Mucosa of stomach (tissue), 1 donor: ENCODE data around the gene TSPAN4.

Experiments
- H3K27me3 ChIP-seq: one replicate; pipeline ENCODE4 v1.7.0; 2013; ENCODE audit warnings: mild to moderate bottlenecking, low read length; ENCODE audit not compliant: control insufficient read depth, insufficient read depth
- H3K36me3 ChIP-seq: one replicate; pipeline ENCODE4 v1.7.0; 2013; ENCODE audit warnings: low read length; ENCODE audit not compliant: control insufficient read depth, insufficient read depth
- H3K4me1 ChIP-seq: one replicate; pipeline ENCODE4 v1.7.0; 2013; ENCODE audit warnings: mild to moderate bottlenecking, low read length; ENCODE audit not compliant: control insufficient read depth, insufficient read depth
- H3K4me3 ChIP-seq: one replicate; pipeline ENCODE4 v1.7.0; 2013; ENCODE audit warnings: low read length
- H3K9ac ChIP-seq: one replicate; pipeline ENCODE4 v1.7.0; 2013; ENCODE audit warnings: mild to moderate bottlenecking, low read length, moderate library complexity
- H3K9me3 ChIP-seq: one replicate; pipeline ENCODE4 v1.7.0; 2013; ENCODE audit warnings: mild to moderate bottlenecking, low read length, moderate library complexity; ENCODE audit not compliant: control insufficient read depth
- donor health status: Pancreatic carcinoma.

The TSPAN4 gene

DNA sequence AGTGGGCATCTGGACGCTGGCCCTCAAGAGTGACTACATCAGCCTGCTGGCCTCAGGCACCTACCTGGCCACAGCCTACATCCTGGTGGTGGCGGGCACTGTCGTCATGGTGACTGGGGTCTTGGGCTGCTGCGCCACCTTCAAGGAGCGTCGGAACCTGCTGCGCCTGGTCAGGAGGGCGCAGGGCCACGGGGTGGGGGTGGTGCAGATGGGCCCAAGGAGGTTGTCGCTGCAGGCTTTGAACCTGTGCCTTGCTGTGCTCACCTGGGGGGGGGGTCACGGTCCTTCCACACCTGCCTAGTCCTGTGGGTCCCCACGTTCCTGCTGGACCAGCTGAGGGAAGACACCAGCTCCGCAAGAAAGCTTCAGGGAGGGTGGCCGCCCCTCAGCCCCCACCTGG lies 6.4 kb upstream of the TSPAN4 start:
- Histone ChIP-seq H3K36me3 (peaks cover 34% of the 10 kb centered on the region), H3K9ac (no peak overlapping the region), H3K9me3 (no peaks in the 10 kb centered on the region), H3K4me1 (peaks cover 66% of the 10 kb centered on the region), H3K4me3 (no peak overlapping the region), H3K27me3 (peaks cover under 1% of the 10 kb centered on the region)

DNA sequence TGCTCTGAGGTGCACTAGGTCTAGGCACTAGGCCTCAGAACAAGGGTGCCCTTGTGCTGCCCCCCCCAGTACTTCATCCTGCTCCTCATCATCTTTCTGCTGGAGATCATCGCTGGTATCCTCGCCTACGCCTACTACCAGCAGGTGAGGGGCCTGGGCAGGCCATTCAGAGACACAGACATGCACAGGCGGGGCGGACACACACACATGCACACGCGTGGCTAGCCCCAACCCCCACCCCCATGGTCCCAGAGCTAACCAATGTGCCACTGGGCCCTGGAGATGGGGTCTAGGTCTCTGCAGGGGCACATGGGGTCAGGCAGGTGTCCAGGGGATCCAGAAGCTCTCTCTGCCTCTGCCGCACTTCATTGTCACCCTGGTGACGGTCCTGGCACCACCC lies 6.0 kb upstream of the TSPAN4 start:
- Histone ChIP-seq H3K4me1 (peaks cover 64% of the 10 kb centered on the region), H3K9me3 (no peaks in the 10 kb centered on the region), H3K9ac (no peak overlapping the region), H3K36me3 (peaks cover 34% of the 10 kb centered on the region), H3K4me3 (no peak overlapping the region), H3K27me3 (no peaks in the 10 kb centered on the region)

DNA sequence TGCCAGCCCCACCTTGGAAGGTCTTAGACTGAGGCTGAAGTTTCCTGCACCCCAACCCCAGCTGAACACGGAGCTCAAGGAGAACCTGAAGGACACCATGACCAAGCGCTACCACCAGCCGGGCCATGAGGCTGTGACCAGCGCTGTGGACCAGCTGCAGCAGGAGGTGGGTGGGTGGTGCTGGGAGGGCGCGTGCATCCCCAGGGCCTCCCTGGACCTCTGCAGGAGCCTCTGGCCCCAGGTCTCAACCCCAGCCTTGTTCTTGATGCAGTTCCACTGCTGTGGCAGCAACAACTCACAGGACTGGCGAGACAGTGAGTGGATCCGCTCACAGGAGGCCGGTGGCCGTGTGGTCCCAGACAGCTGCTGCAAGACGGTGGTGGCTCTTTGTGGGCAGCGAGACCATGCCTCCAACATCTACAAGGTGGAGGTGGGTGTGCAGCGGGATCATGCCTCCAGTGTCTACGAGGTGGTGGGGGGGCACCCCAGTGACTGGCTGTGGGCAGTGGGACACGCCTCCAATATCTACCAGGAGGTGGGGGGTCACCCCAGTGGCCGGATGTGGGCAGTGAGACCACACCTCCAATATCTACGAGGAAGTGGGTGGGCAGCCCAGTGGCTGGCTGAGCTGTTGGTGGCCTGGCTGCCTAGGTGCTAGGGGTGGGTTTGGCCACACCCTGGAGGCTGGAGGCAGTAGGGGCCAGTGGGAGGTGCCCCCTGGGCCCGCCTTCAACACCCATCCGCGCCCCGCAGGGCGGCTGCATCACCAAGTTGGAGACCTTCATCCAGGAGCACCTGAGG lies 5.3 kb upstream of the TSPAN4 start:
- Histone ChIP-seq H3K27me3 (no peaks in the 10 kb centered on the region), H3K9me3 (no peaks in the 10 kb centered on the region), H3K9ac (peak overlapping the region; percentile 28), H3K36me3 (peaks cover 34% of the 10 kb centered on the region), H3K4me1 (peaks cover 57% of the 10 kb centered on the region), H3K4me3 (no peak overlapping the region)

DNA sequence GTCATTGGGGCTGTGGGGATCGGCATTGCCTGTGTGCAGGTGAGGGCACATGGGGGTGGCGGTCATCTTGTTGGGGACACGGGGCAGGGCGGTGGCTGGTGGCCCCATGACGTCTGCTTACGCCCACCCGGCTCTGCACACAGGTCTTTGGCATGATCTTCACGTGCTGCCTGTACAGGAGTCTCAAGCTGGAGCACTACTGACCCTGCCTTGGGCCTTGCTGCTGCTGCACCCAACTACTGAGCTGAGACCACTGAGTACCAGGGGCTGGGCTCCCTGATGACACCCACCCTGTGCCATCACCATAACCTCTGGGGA lies 4.7 kb upstream of the TSPAN4 start:
- H3K36me3 ChIP-seq = peaks cover 34% of the 10 kb centered on the region
- no peaks in the 10 kb centered on the region for H3K27me3 ChIP-seq
- peaks cover 57% of the 10 kb centered on the region for H3K4me1 ChIP-seq
- H3K9ac ChIP-seq = no peak overlapping the region
- no peak overlapping the region for H3K4me3 ChIP-seq
- H3K9me3 ChIP-seq = no peaks in the 10 kb centered on the region

- no peak overlapping the region for H3K4me3 ChIP-seq
- H3K9ac ChIP-seq = no peak overlapping the region
- no peaks in the 10 kb centered on the region for H3K9me3 ChIP-seq
- peaks cover 34% of the 10 kb centered on the region for H3K36me3 ChIP-seq
- peaks cover 63% of the 10 kb centered on the region for H3K4me1 ChIP-seq
- H3K27me3 ChIP-seq = peaks cover 4% of the 10 kb centered on the region
These were observed 4.0 kb upstream of the TSPAN4 start for GRCh38 chr11:838441-839279.

DNA sequence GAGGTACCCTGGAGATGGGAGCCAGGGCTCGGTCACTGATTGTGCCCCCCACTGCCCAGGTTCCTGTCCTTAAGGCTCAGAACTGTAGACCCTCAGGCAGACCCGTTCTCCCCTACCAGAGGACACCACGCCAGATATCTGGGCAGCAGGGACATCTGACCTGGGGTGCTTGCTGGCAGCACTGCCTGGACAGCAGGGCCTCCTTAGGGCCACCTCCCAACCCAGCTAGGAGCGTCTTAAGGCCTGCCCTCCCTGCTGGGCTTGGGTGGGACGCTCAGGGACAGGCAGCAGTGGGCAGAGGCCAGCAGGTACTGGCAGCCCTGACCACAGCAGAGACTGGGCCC lies 3.4 kb upstream of the TSPAN4 start:
- Histone ChIP-seq H3K4me1 (peaks cover 63% of the 10 kb centered on the region), H3K9me3 (no peaks in the 10 kb centered on the region), H3K9ac (no peak overlapping the region), H3K4me3 (no peak overlapping the region), H3K27me3 (peaks cover 4% of the 10 kb centered on the region), H3K36me3 (peaks cover 34% of the 10 kb centered on the region)

- Histone ChIP-seq H3K9ac (peak overlapping the region; percentile 32), H3K36me3 (peaks cover 34% of the 10 kb centered on the region), H3K4me1 (peaks cover 64% of the 10 kb centered on the region), H3K4me3 (no peak overlapping the region), H3K27me3 (peaks cover 4% of the 10 kb centered on the region), H3K9me3 (no peaks in the 10 kb centered on the region)
These were observed 2.6 kb upstream of the TSPAN4 start for GRCh38 chr11:839875-840617.

DNA sequence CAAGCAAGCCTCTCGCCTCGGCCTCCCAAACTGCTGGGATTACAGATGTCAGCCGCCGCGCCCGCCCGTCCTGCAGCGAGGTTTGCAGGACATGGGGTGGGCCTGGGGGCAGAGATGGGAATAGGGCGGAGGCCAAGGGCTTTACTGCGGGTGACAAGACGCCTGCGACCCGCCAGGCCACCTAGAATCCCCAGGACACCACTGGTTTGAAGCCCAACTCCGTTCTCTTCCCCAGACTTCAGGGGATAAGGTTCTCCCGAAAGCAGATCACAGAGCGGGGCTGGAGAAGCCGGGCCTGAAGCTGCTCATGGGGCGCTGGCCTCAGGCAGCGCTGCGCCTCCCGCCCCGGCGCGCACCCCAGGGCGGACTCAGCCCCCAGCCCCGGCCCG lies 677 bp upstream of the TSPAN4 start:
- H3K4me3 ChIP-seq = peak overlapping the region; percentile 92
- no peaks in the 10 kb centered on the region for H3K9me3 ChIP-seq
- H3K36me3 ChIP-seq = peaks cover 29% of the 10 kb centered on the region
- H3K9ac ChIP-seq = peak overlapping the region; percentile 84
- H3K27me3 ChIP-seq = peaks cover 10% of the 10 kb centered on the region
- H3K4me1 ChIP-seq = peaks cover 65% of the 10 kb centered on the region

DNA sequence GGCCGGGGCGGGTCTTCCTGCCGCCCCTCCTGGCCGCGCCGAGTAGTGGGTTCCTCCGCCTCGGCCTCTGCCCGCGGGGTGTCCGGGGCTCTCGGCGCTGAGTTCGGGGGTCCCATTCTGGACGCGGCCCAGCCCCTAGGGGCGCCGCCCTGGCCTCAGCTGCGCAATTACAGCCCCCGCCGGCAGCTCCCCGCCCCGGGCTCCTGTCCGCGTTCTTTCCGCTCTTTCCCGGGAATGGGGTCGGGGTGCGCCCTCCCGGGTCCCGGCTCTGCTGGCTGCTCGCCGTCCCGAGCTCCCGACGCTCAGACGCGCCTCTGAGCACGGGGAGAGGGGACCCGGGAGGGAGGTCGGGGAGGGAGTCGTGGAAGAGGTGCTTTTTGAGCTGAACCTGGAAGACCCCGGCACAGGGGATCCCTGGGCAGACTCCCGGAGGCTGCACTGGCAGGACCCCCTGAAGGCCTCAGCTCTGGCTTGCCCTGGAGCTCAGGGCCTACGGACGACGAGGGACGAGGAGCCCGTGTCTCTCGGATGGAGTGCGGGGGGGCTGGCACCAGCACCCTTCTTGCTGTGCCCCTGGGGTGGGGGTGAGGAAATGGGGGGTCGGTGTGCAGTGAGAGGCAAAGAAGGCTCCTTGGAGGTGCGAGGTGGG lies 558 bp downstream of the TSPAN4 start:
- peaks cover 55% of the 10 kb centered on the region for H3K4me1 ChIP-seq
- H3K9me3 ChIP-seq = no peaks in the 10 kb centered on the region
- no peak overlapping the region for H3K4me3 ChIP-seq
- H3K36me3 ChIP-seq = peaks cover 18% of the 10 kb centered on the region
- H3K27me3 ChIP-seq = peaks cover 14% of the 10 kb centered on the region
- peak overlapping the region; percentile 84 for H3K9ac ChIP-seq

GRCh38 chr11:843818-844692 lies 1.4 kb downstream of the TSPAN4 start:
- Histone ChIP-seq H3K27me3 (peaks cover 23% of the 10 kb centered on the region), H3K9me3 (no peaks in the 10 kb centered on the region), H3K9ac (peak overlapping the region; percentile 84), H3K36me3 (peaks cover 14% of the 10 kb centered on the region), H3K4me3 (no peak overlapping the region), H3K4me1 (peaks cover 55% of the 10 kb centered on the region)
